Measurements from ENCODE around the gene OR10A6. TPM values are rescaled to one million over a fixed set of nuclear protein-coding genes. Genes with fewer than 3 reads are reported as not detected.

Gene OR10A6
- polyA plus RNA-seq, 1 of the 3 experiments (the other 2 are of a cell fraction): not detected

DNA sequence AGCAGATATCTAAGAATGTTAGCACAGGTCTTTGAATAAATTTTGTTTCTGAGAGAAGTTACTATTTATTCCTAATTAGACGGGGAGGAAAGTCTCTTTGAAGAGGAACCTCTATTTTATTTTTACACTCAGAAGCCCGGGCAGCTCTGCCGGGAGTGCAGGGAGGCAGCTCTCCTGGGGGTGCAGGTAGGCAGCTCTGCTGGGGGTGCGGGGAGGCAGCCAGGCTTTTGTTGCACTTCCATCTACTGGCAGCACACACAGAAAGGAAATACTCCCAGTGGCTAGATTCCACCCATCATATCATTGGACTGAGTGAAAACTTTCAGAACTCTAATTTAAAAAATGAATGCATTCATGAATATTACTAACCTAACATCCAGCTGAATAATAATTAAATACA, 24.6 kb downstream of the OR10A6 start:
- H3K9ac ChIP-seq: no peak overlapping the region
- no peak overlapping the region for H3K27ac ChIP-seq (ENCODE audit: low read depth in 2 of 2, low read length in 1 of 2)
- H4K20me1 ChIP-seq (ENCODE audit: insufficient read depth): no peaks in the 10 kb centered on the region
- no peaks in the 10 kb centered on the region for H3K79me2 ChIP-seq (ENCODE audit: insufficient read depth)
- TF ChIP-seq FOXJ3 (CRISPR knock-in tag; IDR thresholded peaks at IDR 0.05) (no peak), MXI1 (IDR thresholded peaks at IDR 0.05; ENCODE audit: low read depth, low read length) (no peak), RFX5 (IDR thresholded peaks at IDR 0.05; ENCODE audit: low read length) (no peak), NRF1 (IDR thresholded peaks at IDR 0.05; ENCODE audit: low read depth, low read length) (no peak), EP300 (IDR thresholded peaks at IDR 0.05; ENCODE audit: borderline replicate concordance in 1 of 2, low read depth in 1 of 2, low read length in 1 of 2) (no peak), CHD2 (IDR thresholded peaks at IDR 0.05; ENCODE audit: low read length, partially characterized antibody) (no peak), GATA2 (CRISPR knock-in tag; IDR thresholded peaks at IDR 0.05) (no peak)
- POLR2A ChIA-PET: no interaction called here
- H3K36me3 ChIP-seq (replicated peaks in 1 of 2; ENCODE audit: control insufficient read depth in 1 of 2, insufficient read depth in 2 of 2, low read length in 1 of 2): no peaks in the 10 kb centered on the region
- no peak for DNase-seq
- no peaks in the 10 kb centered on the region for H3F3A ChIP-seq (replicated peaks; ENCODE audit: insufficient read depth)
- H3K4me3 ChIP-seq (ENCODE audit: low read depth in 2 of 2, low read length in 1 of 2): no peak overlapping the region
- H3K4me2 ChIP-seq: no peak overlapping the region; the same call in 1 of the 2 replicates
- H3K27me3 ChIP-seq (ENCODE audit: insufficient read depth): no peaks in the 10 kb centered on the region; the same call in 1 of the 2 replicates
- WGBS (ENCODE audit: low lambda C conversion rate): 10% methylated on average over 4 of the region's 4 CpGs
- H3K9me2 ChIP-seq: no peaks in the 10 kb centered on the region
- peak overlapping the region; percentile 60; the same call in 1 of the 2 replicates for H2AFZ ChIP-seq (ENCODE audit: low read depth)
- no peaks in the 10 kb centered on the region; a peak in 2 of 4 replicates for H3K4me1 ChIP-seq (ENCODE audit: control insufficient read depth in 1 of 2, insufficient read depth in 2 of 2, low read depth in 1 of 2, low read length in 1 of 2)
- no peaks in the 10 kb centered on the region for H3K9me3 ChIP-seq
- CTCF ChIA-PET: interaction anchor here (4.6 kb wide), 1 partner anchor 14 kb away, joined by 28 read pairs; no protein-coding TSS in a partner anchor

DNA sequence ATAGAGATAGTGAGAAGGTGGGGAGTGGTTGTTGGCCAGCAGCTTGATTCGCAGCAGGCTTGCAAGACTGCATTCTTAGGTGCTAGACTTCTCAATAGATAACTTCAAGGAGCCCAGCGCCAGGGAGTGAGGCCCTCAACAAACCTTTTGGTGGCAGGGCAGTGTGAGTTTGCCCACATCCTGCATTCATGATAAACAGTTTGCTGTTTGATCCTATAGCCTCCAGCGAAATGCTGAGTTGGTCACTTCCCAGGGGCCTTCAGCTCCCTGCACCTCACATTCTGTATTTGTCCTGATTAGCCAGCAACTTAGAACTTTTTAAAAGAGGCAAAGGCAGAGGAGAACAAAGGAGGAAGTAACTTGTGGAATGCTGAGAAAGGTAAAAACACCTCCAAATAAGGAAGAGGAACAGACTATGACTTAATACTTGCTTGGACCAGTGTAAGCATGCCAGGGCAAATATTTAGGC, 25.1 kb downstream of the OR10A6 start:
- Histone ChIP-seq H3K27ac (ENCODE audit: low read depth in 2 of 2, low read length in 1 of 2) (no peak overlapping the region), H3K4me1 (ENCODE audit: control insufficient read depth in 1 of 2, insufficient read depth in 2 of 2, low read depth in 1 of 2, low read length in 1 of 2) (no peaks in the 10 kb centered on the region; a peak in 2 of 4 replicates)
- CTCF ChIA-PET: interaction anchor here (1.1 to 4.6 kb wide), 2 partner anchors 14 to 81 kb away, joined by 3 to 28 read pairs; partner anchors contain the start of gene EIF3F

More for the DNA sequence above, 25.1 kb downstream of the OR10A6 start:
- H4K20me1 ChIP-seq (ENCODE audit: insufficient read depth): no peaks in the 10 kb centered on the region
- H3F3A ChIP-seq (replicated peaks; ENCODE audit: insufficient read depth): no peaks in the 10 kb centered on the region
- H2AFZ ChIP-seq (ENCODE audit: low read depth): peak overlapping the region; percentile 60; the same call in 1 of the 2 replicates
- no peaks in the 10 kb centered on the region for H3K9me3 ChIP-seq
- no peak for TF ChIP-seq GABPA (IDR thresholded peaks at IDR 0.05; ENCODE audit: low read depth)
- TF ChIP-seq, protein P1, sequence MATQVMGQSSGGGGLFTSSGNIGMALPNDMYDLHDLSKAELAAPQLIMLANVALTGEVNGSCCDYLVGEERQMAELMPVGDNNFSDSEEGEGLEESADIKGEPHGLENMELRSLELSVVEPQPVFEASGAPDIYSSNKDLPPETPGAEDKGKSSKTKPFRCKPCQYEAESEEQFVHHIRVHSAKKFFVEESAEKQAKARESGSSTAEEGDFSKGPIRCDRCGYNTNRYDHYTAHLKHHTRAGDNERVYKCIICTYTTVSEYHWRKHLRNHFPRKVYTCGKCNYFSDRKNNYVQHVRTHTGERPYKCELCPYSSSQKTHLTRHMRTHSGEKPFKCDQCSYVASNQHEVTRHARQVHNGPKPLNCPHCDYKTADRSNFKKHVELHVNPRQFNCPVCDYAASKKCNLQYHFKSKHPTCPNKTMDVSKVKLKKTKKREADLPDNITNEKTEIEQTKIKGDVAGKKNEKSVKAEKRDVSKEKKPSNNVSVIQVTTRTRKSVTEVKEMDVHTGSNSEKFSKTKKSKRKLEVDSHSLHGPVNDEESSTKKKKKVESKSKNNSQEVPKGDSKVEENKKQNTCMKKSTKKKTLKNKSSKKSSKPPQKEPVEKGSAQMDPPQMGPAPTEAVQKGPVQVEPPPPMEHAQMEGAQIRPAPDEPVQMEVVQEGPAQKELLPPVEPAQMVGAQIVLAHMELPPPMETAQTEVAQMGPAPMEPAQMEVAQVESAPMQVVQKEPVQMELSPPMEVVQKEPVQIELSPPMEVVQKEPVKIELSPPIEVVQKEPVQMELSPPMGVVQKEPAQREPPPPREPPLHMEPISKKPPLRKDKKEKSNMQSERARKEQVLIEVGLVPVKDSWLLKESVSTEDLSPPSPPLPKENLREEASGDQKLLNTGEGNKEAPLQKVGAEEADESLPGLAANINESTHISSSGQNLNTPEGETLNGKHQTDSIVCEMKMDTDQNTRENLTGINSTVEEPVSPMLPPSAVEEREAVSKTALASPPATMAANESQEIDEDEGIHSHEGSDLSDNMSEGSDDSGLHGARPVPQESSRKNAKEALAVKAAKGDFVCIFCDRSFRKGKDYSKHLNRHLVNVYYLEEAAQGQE (IDR thresholded peaks at IDR 0.05; ENCODE audit: low read depth, low read length): no peak
- TF ChIP-seq FOXJ3 (CRISPR knock-in tag; IDR thresholded peaks at IDR 0.05): no peak
- no peak for TF ChIP-seq MEF2A (IDR thresholded peaks at IDR 0.05; ENCODE audit: borderline replicate concordance, low read depth)
- no peak for TF ChIP-seq PBX3 (IDR thresholded peaks at IDR 0.05)
- no peak for TF ChIP-seq FOXM1 (IDR thresholded peaks at IDR 0.05; ENCODE audit: low read depth)
- no peak for TF ChIP-seq SIN3A (IDR thresholded peaks at IDR 0.05; ENCODE audit: borderline replicate concordance, low read depth, low read length)
- no peak for TF ChIP-seq NRF1 (IDR thresholded peaks at IDR 0.05; ENCODE audit: low read depth, low read length)
- no peak for TF ChIP-seq POLR2AphosphoS5 (IDR thresholded peaks at IDR 0.05; ENCODE audit: low read depth, low read length)
- TF ChIP-seq GATA2 (CRISPR knock-in tag; IDR thresholded peaks at IDR 0.05): no peak
- no peak for TF ChIP-seq ELF1 (IDR thresholded peaks at IDR 0.05)
- TF ChIP-seq, protein P2, sequence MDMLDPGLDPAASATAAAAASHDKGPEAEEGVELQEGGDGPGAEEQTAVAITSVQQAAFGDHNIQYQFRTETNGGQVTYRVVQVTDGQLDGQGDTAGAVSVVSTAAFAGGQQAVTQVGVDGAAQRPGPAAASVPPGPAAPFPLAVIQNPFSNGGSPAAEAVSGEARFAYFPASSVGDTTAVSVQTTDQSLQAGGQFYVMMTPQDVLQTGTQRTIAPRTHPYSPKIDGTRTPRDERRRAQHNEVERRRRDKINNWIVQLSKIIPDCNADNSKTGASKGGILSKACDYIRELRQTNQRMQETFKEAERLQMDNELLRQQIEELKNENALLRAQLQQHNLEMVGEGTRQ (IDR thresholded peaks at IDR 0.05; ENCODE audit: borderline replicate concordance, low read depth, low read length): no peak
- no peak overlapping the region for H3K9ac ChIP-seq
- no peak for DNase-seq
- POLR2A ChIA-PET: no interaction called here
- H3K79me2 ChIP-seq (ENCODE audit: insufficient read depth): no peaks in the 10 kb centered on the region
- no peaks in the 10 kb centered on the region for H3K27me3 ChIP-seq (ENCODE audit: insufficient read depth)
- no peak overlapping the region; the same call in 1 of the 2 replicates for H3K4me2 ChIP-seq
- no peak overlapping the region for H3K4me3 ChIP-seq (ENCODE audit: low read depth in 2 of 2, low read length in 1 of 2)
- WGBS (ENCODE audit: low lambda C conversion rate): 3% methylated on average over 3 of the region's 3 CpGs
- no peaks in the 10 kb centered on the region for H3K9me2 ChIP-seq
- no peaks in the 10 kb centered on the region for H3K36me3 ChIP-seq (replicated peaks in 1 of 2; ENCODE audit: control insufficient read depth in 1 of 2, insufficient read depth in 2 of 2, low read length in 1 of 2)
